ENCODE data around the gene MIF4GD. TPM values are rescaled to one million over a fixed set of nuclear protein-coding genes. Genes with fewer than 3 reads are reported as not detected.

Gene MIF4GD
- total and polyA plus RNA-seq, 2 of the 4 experiments (the other 2 are of a cell fraction): 4.1 to 6.9 TPM

DNA sequence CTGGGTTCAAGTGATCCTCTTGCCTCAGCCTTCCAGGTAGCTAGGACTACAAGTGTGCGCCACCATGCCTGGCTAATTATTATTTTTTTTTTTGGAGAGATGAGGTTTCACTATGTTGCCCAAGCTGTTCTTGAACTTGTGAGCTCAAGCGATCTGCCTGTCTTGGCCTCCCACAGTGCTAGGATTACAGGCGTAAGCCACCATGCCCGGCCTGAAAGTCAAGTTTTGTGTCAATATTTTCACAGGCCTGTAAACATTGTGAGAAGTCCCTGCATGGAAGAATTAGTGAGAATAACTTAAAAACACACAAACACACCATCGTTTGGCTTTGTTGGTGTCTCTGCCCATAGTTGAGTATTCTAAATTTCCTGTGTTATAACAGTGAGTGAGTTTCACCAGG is 43.3 kb downstream of the MIF4GD start:
- Histone ChIP-seq H3K4me1 (ENCODE audit: control insufficient read depth, insufficient read depth, low read length) (no peaks in the 10 kb centered on the region), H3K36me3 (ENCODE audit: control insufficient read depth, insufficient read depth, low read length) (peaks cover 58% of the 10 kb centered on the region), H2AFZ (replicated peaks; ENCODE audit: low read length, poor library complexity) (no peak overlapping the region), H4K20me1 (ENCODE audit: insufficient read depth, low read length) (no peaks in the 10 kb centered on the region), H2BK120ac (ENCODE audit: low read depth, low read length) (no peak overlapping the region), H3K79me1 (ENCODE audit: low read depth in 1 of 2, low read length in 2 of 2) (peaks cover 5 to 6% of the 10 kb centered on the region in 2 experiments; a peak in 1 of 4 replicates), H3K27ac (ENCODE audit: insufficient read depth, low read length) (no peak overlapping the region), H2AK5ac (ENCODE audit: low read depth, low read length) (no peak overlapping the region), H3K4me2 (ENCODE audit: low read depth, low read length) (no peak overlapping the region), H2BK20ac (ENCODE audit: low read depth, low read length) (no peak overlapping the region), H3K9ac (ENCODE audit: low read depth, low read length) (no peak overlapping the region), H4K8ac (ENCODE audit: low read depth in 2 of 2, low read length in 2 of 2) (no peak overlapping the region), H3K14ac (replicated peaks; ENCODE audit: low read depth, low read length) (no peak overlapping the region), H4K5ac (ENCODE audit: low read depth, low read length) (no peak overlapping the region), H3K9me3 (ENCODE audit: control insufficient read depth, insufficient read depth, low read length) (no peaks in the 10 kb centered on the region), H3K4me3 (ENCODE audit: insufficient read depth, low read depth, low read length) (no peak overlapping the region), H2AK9ac (replicated peaks; ENCODE audit: low read depth, low read length, poor library complexity) (no peak overlapping the region), H2BK5ac (ENCODE audit: low read depth, low read length, poor library complexity, severe bottlenecking) (no peak overlapping the region), H2BK15ac (ENCODE audit: low read depth, low read length) (no peak overlapping the region), H3K18ac (ENCODE audit: low read depth, low read length) (no peak overlapping the region), H3K9me1 (ENCODE audit: insufficient read depth, low read length) (no peaks in the 10 kb centered on the region), H3K27me3 (ENCODE audit: control insufficient read depth, insufficient read depth, low read length) (no peaks in the 10 kb centered on the region), H3K23ac (ENCODE audit: low read depth, low read length) (no peak overlapping the region), H3K56ac (ENCODE audit: extremely low read depth, insufficient read depth, low read length) (no peak overlapping the region), H3K4ac (ENCODE audit: low read depth, low read length) (no peak overlapping the region), H4K91ac (ENCODE audit: insufficient read depth, low read depth, low read length) (no peak overlapping the region)
- WGBS, 2 experiments (ENCODE audit: extremely low coverage in 2 of 2, insufficient read length in 1 of 2): no CpG with 5 or more reads among the region's 5 CpGs
- DNase-seq (no peak), ATAC-seq (ENCODE audit: low read depth) (no peak)
- ChIA-PET POLR2A (ENCODE audit: unreplicated experiment) (no interaction called here), CTCF (interaction anchor here (0.6 to 0.7 kb wide), 2 partner anchors 12 to 282 kb away, joined by 3 to 4 read pairs; no protein-coding TSS in a partner anchor)
- dilution Hi-C loops (cut with HindIII; ENCODE audit: low sequenced_read_pairs, unreplicated experiment): no loop called here
- BruUV-seq (replicated peaks): no TSS peak
- intact Hi-C loops (cut with micrococcal nuclease): no loop called here
- TF ChIP-seq CEBPB (IDR thresholded peaks at IDR 0.05; ENCODE audit: low read depth, low read length) (no peak), FOS (IDR thresholded peaks at IDR 0.05; ENCODE audit: low read depth, low read length) (no peak), BHLHE40 (IDR thresholded peaks at IDR 0.05; ENCODE audit: low read depth, low read length) (no peak)
- in situ Hi-C loops (cut with MboI; ENCODE audit: low sequenced_read_pairs): no loop called here

Measured in IMR-90 (cell line).